ENCODE measurements around the gene CATSPER3. TPM values are rescaled to one million over a fixed set of nuclear protein-coding genes. Genes with fewer than 3 reads are reported as not detected.

Gene CATSPER3
- total RNA-seq, 1 donor from 2014 or later: 0.39 TPM

DNA sequence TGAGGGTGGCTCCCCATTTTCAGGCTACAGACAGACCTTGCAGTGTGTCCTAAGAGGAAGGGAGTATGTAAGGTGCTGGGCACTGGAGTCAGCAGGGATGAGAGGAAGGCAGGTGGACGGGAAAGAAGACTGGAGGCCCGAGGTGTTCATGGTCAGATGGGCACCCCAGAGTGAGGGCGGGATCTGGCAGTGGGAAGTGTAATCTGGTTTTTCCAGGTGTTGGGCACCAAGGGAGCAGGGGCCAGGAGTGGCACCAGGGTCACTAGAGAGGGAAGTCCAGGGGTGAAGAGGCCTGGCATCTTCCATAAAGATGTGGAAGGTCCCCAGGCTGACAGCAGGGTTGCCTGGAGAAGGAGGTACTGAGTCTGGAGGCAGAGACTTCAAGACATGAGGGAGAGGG is 36.7 kb downstream of the CATSPER3 start:
- Mint-ChIP-seq H3K27ac (ENCODE audit: unreplicated experiment) (no peak overlapping the region), H3K36me3 (ENCODE audit: low read depth, unreplicated experiment) (peaks cover 13% of the 10 kb centered on the region), H3K4me1 (ENCODE audit: low read depth, unreplicated experiment) (no peaks in the 10 kb centered on the region), H3K4me3 (ENCODE audit: unreplicated experiment) (no peak overlapping the region), H3K9me3 (ENCODE audit: unreplicated experiment) (peaks cover 14% of the 10 kb centered on the region), H3K27me3 (ENCODE audit: low read depth, unreplicated experiment) (peaks cover 68% of the 10 kb centered on the region)
- Histone ChIP-seq H3K79me2 (ENCODE audit: insufficient read depth, low read length) (no peaks in the 10 kb centered on the region), H3K4me3 (ENCODE audit: insufficient read depth, low read depth, low read length) (no peak overlapping the region), H3K9me3 (ENCODE audit: insufficient read depth, low read depth, low read length) (no peaks in the 10 kb centered on the region), H3K4me2 (ENCODE audit: low read length) (no peak overlapping the region), H3K9ac (ENCODE audit: low read length) (no peak overlapping the region), H3K36me3 (ENCODE audit: insufficient read depth, low read length) (no peaks in the 10 kb centered on the region), H2AFZ (ENCODE audit: low read depth, low read length) (no peak overlapping the region), H4K20me1 (ENCODE audit: insufficient read depth, low read length) (no peaks in the 10 kb centered on the region), H3K4me1 (ENCODE audit: insufficient read depth, low read length) (no peaks in the 10 kb centered on the region), H3K27ac (ENCODE audit: low read depth, low read length) (no peak overlapping the region), H3K27me3 (ENCODE audit: insufficient read depth, low read length) (no peaks in the 10 kb centered on the region)
- no peak for FAIRE-seq
- no peak for DNase-seq (ENCODE audit: low read depth)
- TF ChIP-seq, protein P1, sequence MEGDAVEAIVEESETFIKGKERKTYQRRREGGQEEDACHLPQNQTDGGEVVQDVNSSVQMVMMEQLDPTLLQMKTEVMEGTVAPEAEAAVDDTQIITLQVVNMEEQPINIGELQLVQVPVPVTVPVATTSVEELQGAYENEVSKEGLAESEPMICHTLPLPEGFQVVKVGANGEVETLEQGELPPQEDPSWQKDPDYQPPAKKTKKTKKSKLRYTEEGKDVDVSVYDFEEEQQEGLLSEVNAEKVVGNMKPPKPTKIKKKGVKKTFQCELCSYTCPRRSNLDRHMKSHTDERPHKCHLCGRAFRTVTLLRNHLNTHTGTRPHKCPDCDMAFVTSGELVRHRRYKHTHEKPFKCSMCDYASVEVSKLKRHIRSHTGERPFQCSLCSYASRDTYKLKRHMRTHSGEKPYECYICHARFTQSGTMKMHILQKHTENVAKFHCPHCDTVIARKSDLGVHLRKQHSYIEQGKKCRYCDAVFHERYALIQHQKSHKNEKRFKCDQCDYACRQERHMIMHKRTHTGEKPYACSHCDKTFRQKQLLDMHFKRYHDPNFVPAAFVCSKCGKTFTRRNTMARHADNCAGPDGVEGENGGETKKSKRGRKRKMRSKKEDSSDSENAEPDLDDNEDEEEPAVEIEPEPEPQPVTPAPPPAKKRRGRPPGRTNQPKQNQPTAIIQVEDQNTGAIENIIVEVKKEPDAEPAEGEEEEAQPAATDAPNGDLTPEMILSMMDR (IDR thresholded peaks at IDR 0.05; ENCODE audit: insufficient read depth, low read depth, low read length): no peak
- TF ChIP-seq EZH2 (IDR thresholded peaks at IDR 0.05; ENCODE audit: insufficient read depth, low read length): no peak

DNA sequence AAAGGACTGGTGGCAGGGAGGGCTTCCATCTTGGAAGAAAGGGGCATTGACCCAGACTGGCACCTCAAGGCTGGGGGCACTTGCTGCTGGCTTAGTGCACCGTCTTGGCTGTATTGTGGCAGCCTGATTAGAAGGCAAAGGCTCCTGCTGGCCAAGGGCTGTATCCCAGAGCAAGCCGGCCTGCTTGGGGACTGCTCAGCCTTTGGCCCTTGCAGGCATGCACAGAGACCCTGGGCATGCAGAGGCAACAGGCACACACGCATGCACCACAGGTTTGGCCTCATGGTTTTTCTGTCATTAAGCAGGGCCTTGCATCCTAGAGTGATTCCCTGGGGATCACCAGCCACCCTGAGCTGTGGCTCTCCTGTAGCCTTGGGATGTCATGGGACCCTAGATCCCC is 37.4 kb downstream of the CATSPER3 start:
- H3K4me1 ChIP-seq (ENCODE audit: insufficient read depth, low read length): no peaks in the 10 kb centered on the region
- no peak overlapping the region for H3K4me2 ChIP-seq (ENCODE audit: low read length)
- H3K27me3 Mint-ChIP-seq (ENCODE audit: low read depth, unreplicated experiment): peaks cover 69% of the 10 kb centered on the region
- H3K36me3 Mint-ChIP-seq (ENCODE audit: low read depth, unreplicated experiment): peaks cover 13% of the 10 kb centered on the region
- H2AFZ ChIP-seq (ENCODE audit: low read depth, low read length): no peak overlapping the region
- H3K9ac ChIP-seq (ENCODE audit: low read length): no peak overlapping the region
- no peaks in the 10 kb centered on the region for H3K79me2 ChIP-seq (ENCODE audit: insufficient read depth, low read length)
- no peaks in the 10 kb centered on the region for H3K36me3 ChIP-seq (ENCODE audit: insufficient read depth, low read length)
- peaks cover 16% of the 10 kb centered on the region for H3K9me3 Mint-ChIP-seq (ENCODE audit: unreplicated experiment)
- H3K27me3 ChIP-seq (ENCODE audit: insufficient read depth, low read length): no peaks in the 10 kb centered on the region
- no peak overlapping the region for H3K27ac Mint-ChIP-seq (ENCODE audit: unreplicated experiment)
- H3K4me3 ChIP-seq (ENCODE audit: insufficient read depth, low read depth, low read length): no peak overlapping the region
- H3K9me3 ChIP-seq (ENCODE audit: insufficient read depth, low read depth, low read length): no peaks in the 10 kb centered on the region
- H4K20me1 ChIP-seq (ENCODE audit: insufficient read depth, low read length): no peaks in the 10 kb centered on the region
- DNase-seq (ENCODE audit: low read depth) (no peak), FAIRE-seq (no peak)
- no peak for TF ChIP-seq EZH2 (IDR thresholded peaks at IDR 0.05; ENCODE audit: insufficient read depth, low read length)
- TF ChIP-seq, protein P1 (IDR thresholded peaks at IDR 0.05; ENCODE audit: insufficient read depth, low read depth, low read length): no peak
- no peaks in the 10 kb centered on the region for H3K4me1 Mint-ChIP-seq (ENCODE audit: low read depth, unreplicated experiment)
- H3K4me3 Mint-ChIP-seq (ENCODE audit: unreplicated experiment): no peak overlapping the region
- H3K27ac ChIP-seq (ENCODE audit: low read depth, low read length): no peak overlapping the region

DNA sequence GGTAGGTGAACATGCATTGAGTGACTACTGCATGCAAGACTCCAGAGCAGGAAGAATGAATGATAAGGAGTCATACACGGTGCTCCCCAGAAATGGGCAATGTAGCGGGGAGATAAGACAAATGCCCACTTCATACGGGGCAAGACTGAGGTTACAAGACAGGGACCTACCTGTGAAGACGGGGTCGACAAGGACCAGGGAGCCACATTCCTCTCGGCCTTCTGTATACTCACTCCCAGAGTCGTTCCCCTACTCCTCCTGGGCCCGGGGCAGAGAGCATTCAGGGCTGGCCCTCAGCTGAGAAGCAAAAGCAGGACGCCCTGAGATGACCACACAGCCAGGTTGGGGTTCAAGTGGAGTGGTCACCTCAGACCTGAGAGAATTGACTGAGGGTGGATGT is 39.6 kb downstream of the CATSPER3 start:
- H3K4me1 Mint-ChIP-seq (ENCODE audit: low read depth, unreplicated experiment): no peaks in the 10 kb centered on the region
- Histone ChIP-seq H3K79me2 (ENCODE audit: insufficient read depth, low read length) (no peaks in the 10 kb centered on the region), H3K4me2 (ENCODE audit: low read length) (no peak overlapping the region), H3K4me1 (ENCODE audit: insufficient read depth, low read length) (no peaks in the 10 kb centered on the region), H3K36me3 (ENCODE audit: insufficient read depth, low read length) (no peaks in the 10 kb centered on the region), H3K27me3 (ENCODE audit: insufficient read depth, low read length) (no peaks in the 10 kb centered on the region), H4K20me1 (ENCODE audit: insufficient read depth, low read length) (no peaks in the 10 kb centered on the region), H3K27ac (ENCODE audit: low read depth, low read length) (no peak overlapping the region), H3K9ac (ENCODE audit: low read length) (no peak overlapping the region), H2AFZ (ENCODE audit: low read depth, low read length) (no peak overlapping the region), H3K4me3 (ENCODE audit: insufficient read depth, low read depth, low read length) (no peak overlapping the region), H3K9me3 (ENCODE audit: insufficient read depth, low read depth, low read length) (no peaks in the 10 kb centered on the region)
- no peak for DNase-seq (ENCODE audit: low read depth)
- peaks cover 12% of the 10 kb centered on the region for H3K36me3 Mint-ChIP-seq (ENCODE audit: low read depth, unreplicated experiment)
- no peak overlapping the region for H3K4me3 Mint-ChIP-seq (ENCODE audit: unreplicated experiment)
- peaks cover 15% of the 10 kb centered on the region for H3K9me3 Mint-ChIP-seq (ENCODE audit: unreplicated experiment)
- H3K27ac Mint-ChIP-seq (ENCODE audit: unreplicated experiment): no peak overlapping the region
- TF ChIP-seq, protein P1 (IDR thresholded peaks at IDR 0.05; ENCODE audit: insufficient read depth, low read depth, low read length): no peak
- TF ChIP-seq EZH2 (IDR thresholded peaks at IDR 0.05; ENCODE audit: insufficient read depth, low read length): no peak
- peaks cover 70% of the 10 kb centered on the region for H3K27me3 Mint-ChIP-seq (ENCODE audit: low read depth, unreplicated experiment)
- FAIRE-seq: no peak

All from astrocyte (in vitro differentiated cells and primary cell).